T-helper 2 cell treated with Interferon-gamma antibody and Interleukin-4, amounts not matched to agents 5 μg/mL and 100 μg/mL, for 36 hours (primary cell): ENCODE data around the gene CSNK1A1.
"Not testable (repeated sequence)": the region's sequence is repeated elsewhere in the genome, so short reads cannot be mapped to it uniquely, and the experiment has no call there.

Experiments
- DNase-seq: peaks from one replicate; pipeline ENCODE4 v3.0.0; 2021; ENCODE audit warnings: low spot score
- H3K27ac Mint-ChIP-seq: one replicate; pipeline ENCODE4 v1.8.0; 2021; ENCODE audit warnings: mild to moderate bottlenecking, mixed read lengths
- H3K27me3 Mint-ChIP-seq: one replicate; pipeline ENCODE4 v1.8.0; 2021; ENCODE audit warnings: low read depth, mixed read lengths
- H3K36me3 Mint-ChIP-seq: one replicate; pipeline ENCODE4 v1.8.0; 2021; ENCODE audit warnings: low read depth, mixed read lengths
- H3K4me1 Mint-ChIP-seq: one replicate; pipeline ENCODE4 v1.8.0; 2021; ENCODE audit warnings: low read depth, mixed read lengths
- H3K4me3 Mint-ChIP-seq: one replicate; pipeline ENCODE4 v1.8.0; 2022; ENCODE audit warnings: mild to moderate bottlenecking, moderate library complexity, mixed read lengths
- H3K9me3 Mint-ChIP-seq: one replicate; pipeline ENCODE4 v1.8.0; 2021; ENCODE audit warnings: mixed read lengths

Gene CSNK1A1

GRCh38 chr5:149485655-149486615, 65.3 kb downstream of the CSNK1A1 start:
- no peak overlapping the region for H3K27ac Mint-ChIP-seq

GRCh38 chr5:149481485-149481884, 69.8 kb downstream of the CSNK1A1 start:
- no peak for DNase-seq
- no peak overlapping the region for H3K27ac Mint-ChIP-seq
- H3K27me3 Mint-ChIP-seq = peaks cover 11% of the 10 kb centered on the region
- no peaks in the 10 kb centered on the region for H3K36me3 Mint-ChIP-seq
- H3K9me3 Mint-ChIP-seq = no peaks in the 10 kb centered on the region
- H3K4me3 Mint-ChIP-seq = no peak overlapping the region
- H3K4me1 Mint-ChIP-seq = no peaks in the 10 kb centered on the region

More at GRCh38 chr5:149485655-149486615, 65.3 kb downstream of the CSNK1A1 start:
- H3K4me3 Mint-ChIP-seq = no peak overlapping the region
- DNase-seq = no peak
- peaks cover 6% of the 10 kb centered on the region for H3K27me3 Mint-ChIP-seq
- no peaks in the 10 kb centered on the region for H3K4me1 Mint-ChIP-seq
- no peaks in the 10 kb centered on the region for H3K36me3 Mint-ChIP-seq
- H3K9me3 Mint-ChIP-seq = no peaks in the 10 kb centered on the region

- Mint-ChIP-seq H3K4me3 (no peak overlapping the region), H3K36me3 (no peaks in the 10 kb centered on the region), H3K9me3 (no peaks in the 10 kb centered on the region), H3K27me3 (peaks cover 11% of the 10 kb centered on the region), H3K27ac (no peak overlapping the region), H3K4me1 (no peaks in the 10 kb centered on the region)
- DNase-seq = no peak
Measured at GRCh38 chr5:149478761-149479160, 72.5 kb downstream of the CSNK1A1 start.

DNA sequence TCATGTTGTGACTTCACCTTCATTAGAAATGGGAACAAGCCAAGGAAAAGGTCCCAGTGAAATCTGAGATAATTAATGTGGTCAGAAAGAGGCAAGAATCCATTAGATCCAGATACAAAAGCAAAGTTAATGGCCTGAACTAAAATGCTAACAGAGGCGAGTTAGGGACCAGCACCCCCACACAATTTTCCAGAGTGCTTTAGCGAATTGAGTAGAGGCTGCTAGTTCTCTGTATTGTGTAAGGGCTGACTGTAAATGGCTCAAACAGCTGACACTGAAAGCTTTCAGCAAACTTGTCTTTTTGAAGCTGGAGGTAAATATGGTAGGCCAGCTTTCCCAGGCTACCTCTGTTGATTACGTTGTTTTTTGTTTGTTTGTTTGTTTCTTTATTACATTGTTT, 75.5 kb downstream of the CSNK1A1 start:
- no peaks in the 10 kb centered on the region for H3K9me3 Mint-ChIP-seq

DNA sequence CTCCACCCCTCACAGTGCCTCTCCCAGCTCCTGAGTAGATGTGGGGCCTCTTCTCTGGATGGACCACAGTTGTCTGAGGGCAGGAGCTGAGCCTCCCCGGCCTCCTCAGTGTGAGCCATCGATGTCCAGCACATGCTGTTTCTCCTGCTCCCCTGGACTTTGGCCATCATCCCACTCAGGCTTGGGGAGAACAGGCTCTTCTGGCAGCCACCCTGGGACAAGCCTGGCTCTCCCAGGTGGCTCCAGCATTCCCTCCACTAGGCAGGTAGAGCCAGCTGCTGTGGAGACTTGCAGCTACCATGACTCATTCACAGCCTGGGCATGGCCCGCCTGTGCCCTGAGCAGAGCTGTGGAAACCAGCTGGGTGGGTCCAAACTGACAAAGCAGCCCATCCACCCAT, 77.0 kb downstream of the CSNK1A1 start:
- H3K4me1 Mint-ChIP-seq = no peaks in the 10 kb centered on the region
- H3K27ac Mint-ChIP-seq = no peak overlapping the region
- no peak for DNase-seq
- peaks cover 3% of the 10 kb centered on the region for H3K27me3 Mint-ChIP-seq
- H3K36me3 Mint-ChIP-seq = no peaks in the 10 kb centered on the region
- H3K4me3 Mint-ChIP-seq = no peak overlapping the region
- H3K9me3 Mint-ChIP-seq = no peaks in the 10 kb centered on the region

More for the DNA sequence above, 75.5 kb downstream of the CSNK1A1 start:
- no peak for DNase-seq
- Mint-ChIP-seq H3K27me3 (peaks cover 5% of the 10 kb centered on the region), H3K27ac (no peak overlapping the region), H3K4me1 (no peaks in the 10 kb centered on the region), H3K4me3 (no peak overlapping the region), H3K36me3 (no peaks in the 10 kb centered on the region)

GRCh38 chr5:149473441-149473840, 77.8 kb downstream of the CSNK1A1 start:
- no peak overlapping the region for H3K27ac Mint-ChIP-seq
- no peaks in the 10 kb centered on the region for H3K4me1 Mint-ChIP-seq
- H3K9me3 Mint-ChIP-seq = no peaks in the 10 kb centered on the region

DNA sequence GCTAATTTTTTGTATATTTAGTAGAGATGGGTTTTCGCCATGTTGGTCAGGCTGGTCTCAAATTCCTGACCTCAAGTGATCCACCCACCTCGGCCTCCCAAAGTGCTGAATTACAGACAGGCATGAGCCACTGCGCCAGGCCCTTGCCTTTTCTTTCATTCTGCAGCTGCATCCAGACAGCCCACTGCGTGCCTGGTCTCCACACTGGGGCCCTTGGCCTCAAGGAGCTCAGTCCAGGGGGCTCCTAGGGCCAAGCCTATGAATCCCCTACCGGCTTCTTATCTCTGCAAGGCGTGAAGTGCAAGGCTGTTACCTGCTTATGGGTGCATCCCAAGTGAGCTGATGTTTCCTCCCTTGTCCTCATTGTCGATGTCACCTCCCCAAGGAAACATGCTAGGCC, 78.8 kb downstream of the CSNK1A1 start:
- H3K27ac Mint-ChIP-seq = no peak overlapping the region
- H3K9me3 Mint-ChIP-seq = no peaks in the 10 kb centered on the region
- H3K4me3 Mint-ChIP-seq = no peak overlapping the region
- H3K27me3 Mint-ChIP-seq = no peaks in the 10 kb centered on the region
- H3K4me1 Mint-ChIP-seq = no peaks in the 10 kb centered on the region
- H3K36me3 Mint-ChIP-seq = no peaks in the 10 kb centered on the region
- DNase-seq = no peak

More at GRCh38 chr5:149473441-149473840, 77.8 kb downstream of the CSNK1A1 start:
- H3K27me3 Mint-ChIP-seq = peaks cover 1% of the 10 kb centered on the region
- no peak for DNase-seq
- H3K36me3 Mint-ChIP-seq = no peaks in the 10 kb centered on the region
- H3K4me3 Mint-ChIP-seq = no peak overlapping the region

DNA sequence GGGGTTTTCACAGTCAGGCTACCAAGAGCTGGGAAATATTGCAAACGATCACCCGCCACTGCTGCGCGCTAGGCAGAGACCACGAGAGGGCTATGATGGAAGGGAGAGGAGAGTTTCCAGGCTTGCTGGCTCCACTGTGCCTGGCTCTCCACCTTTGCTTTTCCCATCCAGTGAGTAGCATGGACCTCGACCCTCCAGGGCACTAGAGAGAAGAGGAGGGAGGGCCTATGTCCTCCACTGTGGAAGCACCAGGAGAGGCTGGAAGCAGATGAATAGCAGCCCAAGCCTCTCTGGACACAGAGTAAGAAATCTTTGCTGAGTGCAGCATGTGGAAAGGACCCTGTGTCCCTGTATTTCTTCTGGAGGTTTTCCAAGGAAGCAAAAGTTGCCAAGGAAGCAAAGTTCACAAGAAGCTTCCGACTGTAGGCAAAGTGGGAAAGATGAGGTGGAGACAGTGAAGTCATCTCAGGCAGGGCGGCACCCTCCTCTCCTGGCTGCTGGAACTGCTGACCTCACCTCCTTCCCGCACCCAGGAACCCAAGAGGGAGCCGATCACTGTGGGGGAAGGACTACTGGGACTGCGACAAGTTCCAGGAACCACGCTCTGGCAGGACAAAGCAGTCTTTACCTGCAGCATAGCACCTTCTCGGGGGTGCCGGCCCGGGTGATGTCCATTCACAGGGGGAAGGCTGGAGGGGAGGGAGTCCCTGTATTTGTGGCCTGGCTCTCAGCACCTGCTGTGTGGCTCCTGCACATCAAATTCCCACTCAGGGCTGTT, 79.6 kb downstream of the CSNK1A1 start:
- no peaks in the 10 kb centered on the region for H3K36me3 Mint-ChIP-seq
- H3K27ac Mint-ChIP-seq = no peak overlapping the region
- H3K4me3 Mint-ChIP-seq = no peak overlapping the region
- no peaks in the 10 kb centered on the region for H3K9me3 Mint-ChIP-seq
- H3K4me1 Mint-ChIP-seq = no peaks in the 10 kb centered on the region
- DNase-seq = no peak
- H3K27me3 Mint-ChIP-seq = no peaks in the 10 kb centered on the region

DNA sequence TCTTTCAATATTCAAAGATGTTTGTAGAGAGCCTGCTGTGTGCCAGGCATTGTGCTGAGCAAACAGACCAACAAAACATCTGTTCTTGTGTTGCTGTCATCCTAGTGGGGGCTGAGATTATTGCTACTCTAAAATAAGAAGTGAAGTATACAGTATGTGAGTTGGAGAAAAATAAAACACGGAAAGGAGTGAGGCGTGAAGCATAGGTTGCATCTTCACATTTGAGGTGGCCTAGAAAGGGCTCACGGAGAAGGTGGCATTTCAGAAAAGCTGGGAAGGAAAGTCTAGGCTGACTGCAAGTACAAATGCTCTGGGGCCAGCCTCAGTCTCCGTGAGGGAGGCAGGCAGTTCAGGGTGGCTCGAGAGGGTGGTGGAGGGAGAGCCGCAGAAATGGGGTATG, 80.3 kb downstream of the CSNK1A1 start:
- no peak for DNase-seq
- no peaks in the 10 kb centered on the region for H3K9me3 Mint-ChIP-seq
- H3K4me3 Mint-ChIP-seq = no peak overlapping the region
- peaks cover 2% of the 10 kb centered on the region for H3K27me3 Mint-ChIP-seq
- no peaks in the 10 kb centered on the region for H3K36me3 Mint-ChIP-seq
- no peaks in the 10 kb centered on the region for H3K4me1 Mint-ChIP-seq
- H3K27ac Mint-ChIP-seq = no peak overlapping the region

DNA sequence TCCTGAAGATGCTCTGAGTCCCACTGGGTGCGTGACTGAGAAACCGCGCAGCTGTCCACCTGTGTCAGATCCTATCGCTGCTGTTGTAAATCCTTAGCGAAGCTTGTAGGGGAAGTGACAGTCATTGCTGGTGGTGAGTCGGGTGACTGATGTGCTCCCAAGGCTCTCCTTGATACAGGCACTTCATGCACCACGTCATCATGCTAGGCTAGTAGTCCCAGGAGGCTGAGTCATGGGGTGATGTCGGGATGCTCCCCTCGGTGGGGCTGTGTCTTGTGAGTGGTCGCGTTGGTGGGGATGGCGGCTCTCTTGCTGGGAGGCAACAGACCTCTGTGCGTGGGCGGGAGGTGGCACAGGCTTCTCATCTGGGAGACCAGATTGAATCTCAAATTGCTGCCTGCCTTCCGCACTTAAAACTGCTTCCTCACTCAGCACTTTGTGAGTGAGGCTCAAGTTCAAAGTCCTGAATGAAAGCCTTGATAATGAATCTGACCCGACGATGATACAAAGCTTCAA, 84.7 kb downstream of the CSNK1A1 start:
- peak; percentile 4 for DNase-seq
- H3K36me3 Mint-ChIP-seq = no peaks in the 10 kb centered on the region
- no peak overlapping the region for H3K27ac Mint-ChIP-seq

DNA sequence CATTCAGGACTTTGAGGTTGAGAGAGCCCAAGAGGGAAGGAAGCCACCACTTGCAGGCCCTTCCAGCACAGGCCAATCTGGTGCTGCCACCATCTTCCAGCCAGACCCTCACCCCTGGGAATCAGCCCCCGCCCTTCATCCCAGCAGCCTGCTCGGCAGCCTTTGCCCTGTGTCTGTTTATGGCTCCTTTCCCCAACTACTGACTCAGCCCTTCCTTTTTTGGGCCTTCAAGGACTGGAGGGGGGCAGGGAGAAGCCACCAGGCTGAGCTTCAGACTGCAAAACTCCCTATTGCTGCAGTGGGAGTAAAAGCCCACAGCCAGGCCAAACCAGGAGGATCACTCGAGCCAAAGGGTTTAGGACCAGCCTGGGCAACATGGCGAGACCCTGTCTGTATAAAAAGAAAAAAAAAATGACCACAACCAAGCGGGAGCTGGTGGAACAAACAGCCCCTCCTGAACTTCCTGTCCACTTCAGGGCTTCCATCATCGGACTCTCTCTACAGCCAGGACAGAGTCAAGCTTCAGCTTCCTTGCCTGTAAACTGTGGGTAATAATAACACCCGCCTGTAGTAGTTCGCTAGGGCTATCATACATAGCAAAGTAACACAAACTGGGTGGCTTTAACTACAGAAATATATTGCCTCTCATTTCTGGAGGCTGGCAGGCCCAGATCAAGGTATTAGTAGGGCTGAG, 86.3 kb downstream of the CSNK1A1 start:
- peaks cover 7% of the 10 kb centered on the region for H3K27me3 Mint-ChIP-seq
- no peaks in the 10 kb centered on the region for H3K4me1 Mint-ChIP-seq
- no peaks in the 10 kb centered on the region for H3K36me3 Mint-ChIP-seq
- H3K27ac Mint-ChIP-seq = no peak overlapping the region
- no peaks in the 10 kb centered on the region for H3K9me3 Mint-ChIP-seq
- H3K4me3 Mint-ChIP-seq = no peak overlapping the region
- DNase-seq = no peak

More for the DNA sequence above, 84.7 kb downstream of the CSNK1A1 start:
- Mint-ChIP-seq H3K4me3 (no peak overlapping the region), H3K27me3 (peaks cover 6% of the 10 kb centered on the region), H3K9me3 (no peaks in the 10 kb centered on the region), H3K4me1 (no peaks in the 10 kb centered on the region)

GRCh38 chr5:149461907-149462306, 89.3 kb downstream of the CSNK1A1 start:
- H3K9me3 Mint-ChIP-seq = not testable (repeated sequence)

DNA sequence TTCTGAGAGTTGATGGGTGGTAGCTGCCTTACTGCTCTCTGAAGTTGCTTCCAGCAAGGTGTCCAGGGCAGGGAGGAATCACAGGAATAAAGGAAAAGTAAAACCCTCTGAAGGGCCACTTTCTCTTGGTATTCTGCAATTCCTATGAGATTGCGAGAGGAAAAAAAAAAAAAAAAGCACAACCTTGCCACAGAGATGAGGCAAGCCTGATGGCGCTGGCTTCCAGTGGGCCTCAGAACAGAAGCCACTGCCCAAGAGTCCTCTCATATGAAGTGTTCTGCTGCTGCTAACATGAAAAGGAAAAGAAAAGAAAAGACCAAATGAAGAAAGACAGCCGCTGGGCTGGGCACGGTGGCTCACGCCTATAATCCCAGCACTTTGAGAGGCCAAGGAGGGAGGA, 91.3 kb downstream of the CSNK1A1 start:
- no peak for DNase-seq
- Mint-ChIP-seq H3K4me3 (no peak overlapping the region), H3K36me3 (no peaks in the 10 kb centered on the region), H3K4me1 (no peaks in the 10 kb centered on the region), H3K27me3 (peaks cover 6% of the 10 kb centered on the region), H3K9me3 (no peaks in the 10 kb centered on the region), H3K27ac (no peak overlapping the region)

More at GRCh38 chr5:149461907-149462306, 89.3 kb downstream of the CSNK1A1 start:
- H3K4me1 Mint-ChIP-seq, H3K27me3 Mint-ChIP-seq, H3K36me3 Mint-ChIP-seq, H3K27ac Mint-ChIP-seq, DNase-seq, H3K4me3 Mint-ChIP-seq: not testable (repeated sequence)
